Neural cell (in vitro differentiated cells): Measurements from ENCODE around the gene SPEM1. TPM values are rescaled to one million over a fixed set of nuclear protein-coding genes. Genes with fewer than 3 reads are reported as not detected.
A peak's percentile ranks its signal among the peaks of the same experiment; 100 is the strongest.

ENCODE experiments used
- H2AFZ ChIP-seq: fragments of 200-600, 300-800 bp; sonication (generic), shearing (Covaris generic); 2 replicates; pipeline ENCODE4 v1.6.0; 2014; ENCODE audit warnings: low read depth, mild to moderate bottlenecking, antibody characterized with exemption, low read length, moderate library complexity
- H3F3A ChIP-seq: fragments of 200-600 bp; shearing (Covaris generic); 2 replicates; pipeline ENCODE4 v1.6.1; 2016; ENCODE audit warnings: mild to moderate bottlenecking, moderate library complexity, mixed read lengths, antibody characterized with exemption, low read length; ENCODE audit not compliant: insufficient read depth, poor library complexity, severe bottlenecking
- H3K27ac ChIP-seq: fragments of 200-600, 300-800 bp; sonication (generic), shearing (Covaris generic); 2 replicates; pipeline ENCODE4 v1.5.1; 2014; ENCODE audit warnings: mild to moderate bottlenecking, low read length, moderate library complexity
- H3K27me3 ChIP-seq: fragments of 300-800, 200-600 bp; sonication (generic), shearing (Covaris generic); 2 replicates; pipeline ENCODE4 v1.6.0; 2014; ENCODE audit warnings: mild to moderate bottlenecking, low read depth, low read length, moderate library complexity; ENCODE audit not compliant: insufficient read depth
- H3K36me3 ChIP-seq: fragments of 300-800, 200-600 bp; sonication (generic), shearing (Covaris generic); 2 replicates; pipeline ENCODE4 v1.5.1; 2014; ENCODE audit warnings: mild to moderate bottlenecking, antibody characterized with exemption, low read length, moderate library complexity; ENCODE audit not compliant: insufficient read depth
- H3K4me2 ChIP-seq: fragments of 300-800, 200-600 bp; sonication (generic), shearing (Covaris generic); 2 replicates; pipeline ENCODE4 v1.6.0; 2014; ENCODE audit warnings: mild to moderate bottlenecking, low read length
- H3K4me3 ChIP-seq: fragments of 300-800, 200-600 bp; sonication (generic), shearing (Covaris generic); 2 replicates; pipeline ENCODE4 v1.5.1; 2014; ENCODE audit warnings: mild to moderate bottlenecking, low read length, moderate library complexity
- H3K79me2 ChIP-seq: fragments of 200-600 bp; shearing (Covaris generic); replicated peaks from 2 replicates; pipeline ENCODE4 v1.6.0; 2014; ENCODE audit warnings: mild to moderate bottlenecking, low read length, moderate library complexity; ENCODE audit not compliant: insufficient read depth
- H3K9ac ChIP-seq: fragments of 300-800, 200-600 bp; sonication (generic), shearing (Covaris generic); 2 replicates; pipeline ENCODE4 v1.6.1; 2016; ENCODE audit warnings: mild to moderate bottlenecking, low read length, mixed read lengths
- H3K9me2 ChIP-seq: fragments of 200-600 bp; shearing (Covaris generic); 2 replicates; pipeline ENCODE4 v1.6.1; 2016; ENCODE audit warnings: mild to moderate bottlenecking, low read length, mixed read lengths; ENCODE audit not compliant: insufficient read depth
- H3K9me3 ChIP-seq: fragments of 200-600, 300-800 bp; sonication (generic), shearing (Covaris generic); 2 replicates; pipeline ENCODE4 v1.6.1; 2016; ENCODE audit warnings: mild to moderate bottlenecking, mixed run types, low read length, moderate library complexity, mixed read lengths
- H4K20me1 ChIP-seq: fragments of 200-600 bp; shearing (Covaris generic); 2 replicates; pipeline ENCODE4 v1.6.1; 2016; ENCODE audit warnings: mild to moderate bottlenecking, mixed run types; ENCODE audit not compliant: insufficient read depth
- CTCF ChIP-seq: fragments of 450-650 bp; IDR thresholded peaks from 2 replicates; pipeline ENCODE4 v1.5.1; 2014; ENCODE audit warnings: antibody characterized with exemption, mild to moderate bottlenecking, moderate library complexity; ENCODE audit not compliant: poor library complexity, severe bottlenecking
- EP300 ChIP-seq: fragments of 450-650 bp; conservative IDR thresholded peaks from 2 replicates; pipeline ENCODE4 v1.6.1; 2014; ENCODE audit warnings: antibody characterized with exemption, mild to moderate bottlenecking, moderate library complexity; ENCODE audit not compliant: poor library complexity, severe bottlenecking
- EZH2 ChIP-seq: fragments of 200-600, 300-800 bp; shearing (Covaris generic), sonication (generic); IDR thresholded peaks from 2 replicates; pipeline ENCODE4 v1.6.1; 2014; ENCODE audit warnings: antibody characterized with exemption, low read length, borderline replicate concordance, mild to moderate bottlenecking; ENCODE audit not compliant: insufficient read depth, poor library complexity, severe bottlenecking
- MXI1 ChIP-seq: fragments of 450-650 bp; conservative IDR thresholded peaks from 2 replicates; pipeline ENCODE4 v1.6.1; 2014; ENCODE audit warnings: antibody characterized with exemption, mild to moderate bottlenecking; ENCODE audit not compliant: poor library complexity, severe bottlenecking
- POLR2AphosphoS5 ChIP-seq: IDR thresholded peaks from 2 replicates; pipeline ENCODE4 v1.6.1; 2012
- RAD21 ChIP-seq: fragments of 450-650 bp; conservative IDR thresholded peaks from 2 replicates; pipeline ENCODE4 v1.6.1; 2014; ENCODE audit warnings: antibody characterized with exemption, mild to moderate bottlenecking, moderate library complexity
- SMC3 ChIP-seq: fragments of 450-650 bp; conservative IDR thresholded peaks from 2 replicates; pipeline ENCODE4 v1.6.1; 2014; ENCODE audit warnings: antibody characterized with exemption, mild to moderate bottlenecking, moderate library complexity; ENCODE audit not compliant: poor library complexity
- TAF1 ChIP-seq: IDR thresholded peaks from 2 replicates; pipeline ENCODE4 v1.6.1; 2012; ENCODE audit warnings: low read depth
- polyA plus RNA-seq: library from polyadenylated mRNA; depleted of rRNA; stranded (reverse); fragments of >200 nt; gene quantifications from 2 replicates; pipeline ENCODE4 v1.2.3, GENCODE V29; 2014
- TF ChIP-seq, protein P1 (sequence below): IDR thresholded peaks from 2 replicates; pipeline ENCODE4 v1.6.1; 2012; ENCODE audit warnings: borderline replicate concordance

SPEM1 gene
- polyA plus RNA-seq, 1 donor from 2014 or later, result not detected

DNA sequence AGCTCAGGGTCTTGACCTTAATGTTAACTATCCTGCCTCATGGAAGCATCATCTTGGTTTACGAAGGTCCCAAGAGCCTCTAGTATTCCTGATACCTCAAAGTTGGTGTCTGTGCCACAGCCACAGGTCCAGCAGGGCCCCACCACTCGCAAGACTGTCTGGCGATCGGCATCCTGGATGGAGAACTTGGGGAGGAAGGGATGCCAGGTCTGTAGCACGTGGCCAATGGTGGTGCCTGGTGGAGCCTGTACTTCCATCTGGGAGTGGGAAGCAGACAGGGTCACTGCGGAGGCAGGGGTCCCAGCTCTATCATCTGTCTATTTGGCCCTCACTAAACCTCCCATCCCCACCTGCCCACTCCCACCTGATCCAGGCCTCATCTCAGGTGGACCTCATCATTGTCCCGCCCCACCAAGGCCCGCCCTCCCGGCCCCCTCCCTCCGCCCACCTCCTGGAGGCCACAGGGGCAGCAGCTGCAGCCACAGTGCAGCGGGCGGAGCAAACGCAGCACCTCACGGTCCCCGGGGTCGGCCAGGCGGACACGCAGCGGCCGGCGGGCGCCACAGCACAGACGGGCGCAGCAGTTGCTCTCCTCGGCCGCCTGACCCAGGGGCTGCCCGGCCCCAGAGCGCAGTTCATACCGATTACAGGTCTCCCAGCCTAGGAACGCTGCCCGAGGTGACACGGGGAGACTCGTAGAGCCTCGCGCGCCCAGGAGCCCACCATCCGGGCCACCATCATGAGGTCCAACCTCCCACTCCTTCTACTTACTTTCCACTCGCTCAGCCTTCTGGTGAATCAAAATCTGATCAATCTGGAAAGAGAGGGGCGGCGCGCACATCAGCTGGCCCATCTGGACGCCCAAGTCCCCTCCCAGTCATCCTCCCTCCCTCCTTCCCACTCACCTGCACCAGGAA is 27.2 kb upstream of the SPEM1 start:
- no peak for TF ChIP-seq RAD21
- TF ChIP-seq EZH2, result no peak
- TF ChIP-seq POLR2AphosphoS5, result no peak
- no peak for TF ChIP-seq MXI1
- TF ChIP-seq EP300, result no peak
- TF ChIP-seq, protein P1, sequence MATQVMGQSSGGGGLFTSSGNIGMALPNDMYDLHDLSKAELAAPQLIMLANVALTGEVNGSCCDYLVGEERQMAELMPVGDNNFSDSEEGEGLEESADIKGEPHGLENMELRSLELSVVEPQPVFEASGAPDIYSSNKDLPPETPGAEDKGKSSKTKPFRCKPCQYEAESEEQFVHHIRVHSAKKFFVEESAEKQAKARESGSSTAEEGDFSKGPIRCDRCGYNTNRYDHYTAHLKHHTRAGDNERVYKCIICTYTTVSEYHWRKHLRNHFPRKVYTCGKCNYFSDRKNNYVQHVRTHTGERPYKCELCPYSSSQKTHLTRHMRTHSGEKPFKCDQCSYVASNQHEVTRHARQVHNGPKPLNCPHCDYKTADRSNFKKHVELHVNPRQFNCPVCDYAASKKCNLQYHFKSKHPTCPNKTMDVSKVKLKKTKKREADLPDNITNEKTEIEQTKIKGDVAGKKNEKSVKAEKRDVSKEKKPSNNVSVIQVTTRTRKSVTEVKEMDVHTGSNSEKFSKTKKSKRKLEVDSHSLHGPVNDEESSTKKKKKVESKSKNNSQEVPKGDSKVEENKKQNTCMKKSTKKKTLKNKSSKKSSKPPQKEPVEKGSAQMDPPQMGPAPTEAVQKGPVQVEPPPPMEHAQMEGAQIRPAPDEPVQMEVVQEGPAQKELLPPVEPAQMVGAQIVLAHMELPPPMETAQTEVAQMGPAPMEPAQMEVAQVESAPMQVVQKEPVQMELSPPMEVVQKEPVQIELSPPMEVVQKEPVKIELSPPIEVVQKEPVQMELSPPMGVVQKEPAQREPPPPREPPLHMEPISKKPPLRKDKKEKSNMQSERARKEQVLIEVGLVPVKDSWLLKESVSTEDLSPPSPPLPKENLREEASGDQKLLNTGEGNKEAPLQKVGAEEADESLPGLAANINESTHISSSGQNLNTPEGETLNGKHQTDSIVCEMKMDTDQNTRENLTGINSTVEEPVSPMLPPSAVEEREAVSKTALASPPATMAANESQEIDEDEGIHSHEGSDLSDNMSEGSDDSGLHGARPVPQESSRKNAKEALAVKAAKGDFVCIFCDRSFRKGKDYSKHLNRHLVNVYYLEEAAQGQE, result no peak
- TF ChIP-seq TAF1, result no peak
- Histone ChIP-seq H3K27me3 (no peaks in the 10 kb centered on the region), H3K36me3 (peaks cover 7% of the 10 kb centered on the region), H3K79me2 (no peaks in the 10 kb centered on the region), H4K20me1 (no peaks in the 10 kb centered on the region), H3F3A (no peaks in the 10 kb centered on the region), H2AFZ (no peak overlapping the region), H3K9me3 (no peaks in the 10 kb centered on the region), H3K4me3 (peak overlapping the region; percentile 93), H3K27ac (peak overlapping the region; percentile 58), H3K4me2 (peak overlapping the region; percentile 80), H3K9me2 (no peaks in the 10 kb centered on the region), H3K9ac (peak overlapping the region; percentile 93)

DNA sequence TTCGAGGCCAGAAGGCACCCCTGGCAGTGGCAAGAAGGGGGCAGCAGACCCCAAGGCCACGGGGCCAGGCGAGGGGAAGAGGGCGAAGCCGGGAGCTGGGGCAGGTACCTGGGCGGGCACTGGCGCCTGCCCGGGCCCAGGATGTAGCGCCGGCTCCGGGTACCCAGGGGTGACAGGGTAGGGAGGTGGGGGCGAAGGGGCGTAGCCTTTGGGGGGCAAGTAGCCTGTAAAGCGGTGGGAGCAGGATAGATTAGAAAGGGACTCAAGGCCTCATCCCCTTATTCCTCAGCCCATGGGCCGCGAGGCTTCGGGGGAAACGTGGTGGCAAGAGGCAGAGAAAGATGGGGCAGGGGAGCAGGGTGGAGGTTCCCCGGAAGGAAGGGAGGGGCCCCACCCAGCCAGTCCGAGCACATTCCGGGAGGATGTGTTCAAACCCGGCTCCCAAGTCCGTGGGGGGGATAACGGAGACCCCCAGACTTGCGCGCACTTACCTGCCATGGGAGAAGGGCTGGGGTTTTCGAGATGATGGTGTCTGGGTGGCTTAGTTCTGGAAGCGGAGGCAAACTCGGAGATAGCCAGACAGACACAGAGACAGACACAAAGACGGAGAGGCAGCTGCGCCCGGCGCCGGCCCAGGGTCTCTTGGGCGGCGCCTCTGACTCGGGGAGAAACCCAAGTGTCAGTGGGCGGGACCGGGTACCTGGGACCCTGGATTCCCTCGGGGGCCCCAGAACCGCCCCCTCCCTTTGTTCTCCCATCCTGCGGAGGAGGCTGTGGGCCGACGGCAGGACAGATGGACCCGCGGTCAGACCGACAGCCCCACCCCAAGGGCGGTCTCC is 26.3 kb upstream of the SPEM1 start:
- H3K4me3 ChIP-seq, result peak overlapping the region; percentile 93
- peak overlapping the region; percentile 80 for H3K4me2 ChIP-seq
- no peaks in the 10 kb centered on the region for H4K20me1 ChIP-seq
- no peaks in the 10 kb centered on the region for H3K27me3 ChIP-seq
- TF ChIP-seq, protein P1, result no peak
- TF ChIP-seq EP300 (no peak), RAD21 (peak; percentile 47), CTCF (peak; percentile 48), SMC3 (peak; percentile 31), EZH2 (no peak), MXI1 (peak; percentile 23), POLR2AphosphoS5 (peak; percentile 1), TAF1 (no peak)
- H3K27ac ChIP-seq, result peak overlapping the region; percentile 58
- H3F3A ChIP-seq, result no peaks in the 10 kb centered on the region
- H3K9me3 ChIP-seq, result no peaks in the 10 kb centered on the region
- H3K79me2 ChIP-seq, result no peaks in the 10 kb centered on the region
- peaks cover 6% of the 10 kb centered on the region for H3K36me3 ChIP-seq
- H2AFZ ChIP-seq, result peak overlapping the region; percentile 65
- H3K9ac ChIP-seq, result peak overlapping the region; percentile 93
- H3K9me2 ChIP-seq, result no peaks in the 10 kb centered on the region
